Kidney (tissue), 14 donors: Measurements from ENCODE around the gene MAP2K4. TPM values are rescaled to one million over a fixed set of nuclear protein-coding genes. Genes with fewer than 3 reads are reported as not detected.

Experiments
- DNase-seq, 5 donors: peaks; one replicate each; pipeline ENCODE4 v3.0.0-alpha.2; 2013 to 2020
- FAIRE-seq: peaks from 2 replicates; lab custom pipeline; 2012; peaks lifted over from hg19 to GRCh38; lab: Jason Lieb, UNC
- H3K27ac ChIP-seq, 2 donors: one replicate each; pipeline ENCODE4 v1.7.0; 2013; ENCODE audit warnings: low read depth in 2 of 2, low read length in 2 of 2, inconsistent platforms in 1 of 2
- H3K27me3 ChIP-seq: one replicate; pipeline ENCODE4 v1.7.1; 2013; ENCODE audit warnings: low read length, inconsistent platforms; ENCODE audit not compliant: control insufficient read depth, insufficient read depth
- H3K36me3 ChIP-seq, 3 donors: one replicate each; pipeline versions ENCODE4 v1.7.0 to v1.7.1; 2013; ENCODE audit warnings: low read length in 3 of 3, control low read depth in 1 of 3, inconsistent platforms in 1 of 3; ENCODE audit not compliant: insufficient read depth in 3 of 3, control insufficient read depth in 2 of 3
- H3K4me1 ChIP-seq, 3 donors: one replicate each; pipeline versions ENCODE4 v1.7.0 to v1.7.1; 2013; ENCODE audit warnings: low read length in 3 of 3, inconsistent platforms in 1 of 3, low read depth in 1 of 3; ENCODE audit not compliant: control insufficient read depth in 2 of 3, insufficient read depth in 2 of 3
- H3K4me3 ChIP-seq, 3 donors: one replicate each; pipeline versions ENCODE4 v1.7.0 to v1.8.1; 2013; ENCODE audit warnings: low read length in 3 of 3, control low read depth in 1 of 3, inconsistent platforms in 1 of 3
- H3K9ac ChIP-seq, 3 donors: one replicate each; pipeline versions ENCODE4 v1.7.0 to v1.7.1; 2013; ENCODE audit warnings: low read length in 3 of 3, control low read depth in 1 of 3, inconsistent platforms in 1 of 3
- H3K9me3 ChIP-seq, 3 donors: one replicate each; pipeline versions ENCODE4 v1.7.0 to v1.7.1; 2013; ENCODE audit warnings: low read length in 3 of 3, control low read depth in 1 of 3, inconsistent platforms in 1 of 3; ENCODE audit not compliant: control insufficient read depth in 2 of 3, insufficient read depth in 1 of 3
- intact Hi-C: fragments of 100-400 bp; cut with DNase I; formaldehyde crosslinking; loops from one replicate; pipeline ENCODE4 v1.11.1; 2022
- polyA plus RNA-seq: library from polyadenylated mRNA; stranded (reverse); fragments of 350-450 nt; fragmentation: Illumina TruSeq; extraction: RNeasy Lipid Tissue Mini Kit (QIAGEN cat#74804); gene quantifications from one replicate; pipeline ENCODE4 v1.2.3, GENCODE V29; 2014; ENCODE audit warnings: low read depth, low replicate concordance; ENCODE audit not compliant: insufficient read depth
- total RNA-seq: library from RNA; stranded (reverse); fragmentation: NEBNext Ultra II Directional; extraction: Animal tissue kit (Norgen Biotek cat#: 25700); gene quantifications from one replicate; pipeline ENCODE4 v1.2.1, GENCODE V29; 2021
- TF ChIP-seq, protein P1 (sequence below): IDR thresholded peaks from 3 replicates; pipeline ENCODE4 v1.5.1; 2012; ENCODE audit warnings: mild to moderate bottlenecking, moderate library complexity, borderline replicate concordance; ENCODE audit not compliant: insufficient read depth; ENCODE audit errors: extremely low read depth
- donor health status: control.
- donor health status: control.
- donor health status: control.
- donor health status: control.
- donor health status: control.
- donor health status: DM: yes; HTN: yes; CAD: no.
- donor health status: Normal renal cell carcinoma (clear cell type).

The MAP2K4 gene
- total and polyA plus RNA-seq, 2 donors from 2014 or later, result 14.2 to 36.1 TPM

DNA sequence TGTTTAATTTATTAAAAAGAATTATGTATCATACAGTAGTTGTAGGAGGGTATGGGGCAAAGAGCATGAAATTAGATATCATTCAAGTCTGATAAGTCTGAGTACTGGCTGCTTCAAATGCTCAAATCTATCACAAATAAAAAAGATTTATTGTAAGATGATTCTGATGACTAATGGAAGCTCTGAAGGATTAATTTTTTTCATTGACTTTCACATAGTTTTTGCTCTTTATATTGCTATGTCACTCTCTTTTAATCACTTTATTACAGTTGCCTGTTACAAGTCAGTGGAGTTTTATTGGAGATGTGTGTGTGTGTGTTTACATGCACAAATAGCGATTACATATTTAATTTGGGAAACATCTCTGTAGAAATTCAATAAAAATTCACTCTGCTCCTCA lies 15.0 kb downstream of the MAP2K4 start:
- DNase-seq (no peak), FAIRE-seq (no peak)
- H3K27me3 ChIP-seq, result no peaks in the 10 kb centered on the region
- no peak overlapping the region for H3K4me3 ChIP-seq
- H3K36me3 ChIP-seq, result no peaks in the 10 kb centered on the region
- H3K9me3 ChIP-seq, result no peaks in the 10 kb centered on the region
- H3K9ac ChIP-seq, result no peak overlapping the region
- intact Hi-C loops, result no loop called here
- TF ChIP-seq, protein P1, sequence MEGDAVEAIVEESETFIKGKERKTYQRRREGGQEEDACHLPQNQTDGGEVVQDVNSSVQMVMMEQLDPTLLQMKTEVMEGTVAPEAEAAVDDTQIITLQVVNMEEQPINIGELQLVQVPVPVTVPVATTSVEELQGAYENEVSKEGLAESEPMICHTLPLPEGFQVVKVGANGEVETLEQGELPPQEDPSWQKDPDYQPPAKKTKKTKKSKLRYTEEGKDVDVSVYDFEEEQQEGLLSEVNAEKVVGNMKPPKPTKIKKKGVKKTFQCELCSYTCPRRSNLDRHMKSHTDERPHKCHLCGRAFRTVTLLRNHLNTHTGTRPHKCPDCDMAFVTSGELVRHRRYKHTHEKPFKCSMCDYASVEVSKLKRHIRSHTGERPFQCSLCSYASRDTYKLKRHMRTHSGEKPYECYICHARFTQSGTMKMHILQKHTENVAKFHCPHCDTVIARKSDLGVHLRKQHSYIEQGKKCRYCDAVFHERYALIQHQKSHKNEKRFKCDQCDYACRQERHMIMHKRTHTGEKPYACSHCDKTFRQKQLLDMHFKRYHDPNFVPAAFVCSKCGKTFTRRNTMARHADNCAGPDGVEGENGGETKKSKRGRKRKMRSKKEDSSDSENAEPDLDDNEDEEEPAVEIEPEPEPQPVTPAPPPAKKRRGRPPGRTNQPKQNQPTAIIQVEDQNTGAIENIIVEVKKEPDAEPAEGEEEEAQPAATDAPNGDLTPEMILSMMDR, result no peak
- H3K27ac ChIP-seq, result no peak overlapping the region
- H3K4me1 ChIP-seq, result peaks cover 0 to 7% (median 5%) of the 10 kb centered on the region in 3 donors

DNA sequence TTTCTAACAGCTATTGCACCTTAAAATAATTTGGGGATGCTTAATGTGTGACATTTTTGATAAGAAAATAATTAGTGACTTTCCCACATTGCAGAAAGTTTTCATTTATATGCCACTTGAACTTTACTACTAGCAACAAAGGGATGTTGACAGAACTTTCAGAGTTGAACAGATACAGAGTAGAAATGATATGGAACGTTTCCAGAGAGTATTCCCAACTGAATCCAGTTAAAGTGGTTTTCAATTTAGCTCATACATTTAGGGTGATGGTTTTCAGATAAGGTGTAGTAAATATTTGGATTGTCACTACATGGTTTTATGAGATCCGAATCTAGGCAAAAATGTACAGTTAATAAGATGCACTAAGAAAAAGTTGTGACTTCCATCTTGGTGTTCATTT lies 17.3 kb downstream of the MAP2K4 start:
- no peak overlapping the region for H3K27ac ChIP-seq
- H3K27me3 ChIP-seq, result no peaks in the 10 kb centered on the region
- no peak overlapping the region for H3K4me3 ChIP-seq
- intact Hi-C loops, result no loop called here
- DNase-seq (no peak), FAIRE-seq (no peak)
- H3K9me3 ChIP-seq, result no peaks in the 10 kb centered on the region
- TF ChIP-seq, protein P1, result no peak
- H3K4me1 ChIP-seq, result peaks cover 0 to 4% (median 2%) of the 10 kb centered on the region in 3 donors
- H3K36me3 ChIP-seq, result no peaks in the 10 kb centered on the region
- H3K9ac ChIP-seq, result no peak overlapping the region

DNA sequence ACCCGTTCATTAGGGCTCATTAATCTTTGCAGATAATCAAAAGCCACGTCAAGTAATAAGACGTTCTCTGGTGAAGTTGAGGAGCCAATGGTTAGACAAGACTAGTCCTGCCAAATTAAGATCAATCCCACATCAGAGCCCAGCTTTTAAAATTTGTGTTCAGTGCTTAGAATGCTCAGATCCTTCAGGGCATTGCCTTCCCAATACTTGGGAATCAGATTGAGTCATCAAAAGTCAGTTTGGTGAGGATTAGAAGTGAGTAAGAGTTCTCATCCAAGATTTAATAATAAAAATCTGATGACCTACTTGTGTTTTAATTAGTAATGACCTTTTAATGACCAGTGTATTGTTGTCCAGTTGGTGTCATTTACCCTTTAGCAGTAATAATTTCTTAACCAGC lies 19.8 kb downstream of the MAP2K4 start:
- Histone ChIP-seq H3K27me3 (no peaks in the 10 kb centered on the region), H3K9ac (no peak overlapping the region), H3K36me3 (no peaks in the 10 kb centered on the region), H3K27ac (no peak overlapping the region), H3K9me3 (no peaks in the 10 kb centered on the region), H3K4me1 (peaks cover 0 to 2% (median 0%) of the 10 kb centered on the region in 3 donors), H3K4me3 (no peak overlapping the region)
- TF ChIP-seq, protein P1, result no peak
- intact Hi-C loops, result no loop called here
- FAIRE-seq, result no peak
- no peak for DNase-seq

DNA sequence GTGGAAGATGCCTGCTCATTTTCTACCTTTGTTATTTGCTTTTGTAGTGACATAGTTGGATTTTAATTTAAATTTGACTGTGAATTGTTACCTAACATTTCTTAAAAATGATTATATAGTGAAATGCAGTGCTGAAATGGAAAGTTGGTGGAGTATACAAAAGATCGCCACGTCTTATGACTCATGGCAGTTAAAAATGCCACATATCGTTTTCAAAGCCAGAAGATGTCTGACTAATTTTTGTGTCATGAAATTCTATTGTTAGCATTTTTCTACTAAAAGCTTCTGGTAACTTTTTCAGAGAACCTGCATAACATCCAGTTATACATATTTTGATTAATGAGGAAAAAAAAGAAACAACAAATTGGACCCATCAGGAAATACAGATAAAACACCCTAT lies 20.6 kb downstream of the MAP2K4 start:
- TF ChIP-seq, protein P1, result no peak
- H3K4me1 ChIP-seq, result peaks cover 0 to 2% (median 0%) of the 10 kb centered on the region in 3 donors
- no peak for FAIRE-seq
- H3K27ac ChIP-seq, result no peak overlapping the region
- no peak for DNase-seq
- no peaks in the 10 kb centered on the region for H3K36me3 ChIP-seq
- H3K27me3 ChIP-seq, result no peaks in the 10 kb centered on the region
- H3K4me3 ChIP-seq, result no peak overlapping the region
- no peaks in the 10 kb centered on the region for H3K9me3 ChIP-seq
- no peak overlapping the region for H3K9ac ChIP-seq
- intact Hi-C loops, result no loop called here
